Endothelial cell of umbilical vein (primary cell): Measurements from ENCODE around the gene FBXO7. TPM values are rescaled to one million over a fixed set of nuclear protein-coding genes. Genes with fewer than 3 reads are reported as not detected.

Source experiments
- BruUV-seq: library from RNA; stranded (reverse); fragments of 400-500 nt; replicated peaks from 2 replicates; lab custom pipeline; 2021; lab: Mats Ljungman, UMichigan
- CTCF ChIA-PET: fragments of 300-600, 350-600 bp; sonication (Branson Sonifier 250); formaldehyde crosslinking; loops from one replicate; lab custom pipeline; 2021; ENCODE audit warnings: antibody characterized with exemption, inconsistent platforms; lab: Charles Lee
- POLR2A ChIA-PET: fragments of 300-600, 350-600 bp; sonication (Branson Sonifier 250); formaldehyde crosslinking; loops from one replicate; lab custom pipeline; 2021; ENCODE audit warnings: antibody characterized with exemption, inconsistent platforms; lab: Charles Lee
- DNase-seq: peaks from one replicate; pipeline ENCODE4 v3.0.0-alpha.2; 2011; ENCODE audit warnings: low read depth, low spot score
- FAIRE-seq: peaks from 2 replicates; lab custom pipeline; 2011; peaks lifted over from hg19 to GRCh38; lab: Jason Lieb, UNC
- H2AFZ ChIP-seq: 2 replicates; pipeline ENCODE4 v1.6.0; 2012; ENCODE audit warnings: low read depth, low read length, control low read depth, inconsistent platforms
- H3K27ac ChIP-seq: 2 replicates; pipeline ENCODE4 v1.5.1; 2011; ENCODE audit warnings: low read depth, mild to moderate bottlenecking, control low read depth, low read length, moderate library complexity; ENCODE audit not compliant: insufficient read depth
- H3K27me3 ChIP-seq, 2 experiments: 2 replicates each; pipeline versions ENCODE4 v1.6.0 to v1.6.1; 2011; ENCODE audit warnings: low read length in 2 of 2, mixed read lengths in 1 of 2; ENCODE audit not compliant: control insufficient read depth in 2 of 2, insufficient read depth in 2 of 2
- H3K36me3 ChIP-seq, 2 experiments: 2 replicates in 1 of 2; 3 replicates in 1 of 2; pipeline ENCODE4 v1.5.1; 2011; ENCODE audit warnings: low read length in 2 of 2, mild to moderate bottlenecking in 1 of 2, moderate library complexity in 1 of 2; ENCODE audit not compliant: control insufficient read depth in 2 of 2, insufficient read depth in 2 of 2; ENCODE audit errors: extremely low read depth in 1 of 2
- H3K4me1 ChIP-seq: 3 replicates; pipeline ENCODE4 v1.5.1; 2011; ENCODE audit warnings: mild to moderate bottlenecking, low read length; ENCODE audit not compliant: control insufficient read depth, insufficient read depth; ENCODE audit errors: extremely low read depth
- H3K4me2 ChIP-seq: 2 replicates; pipeline ENCODE4 v1.6.1; 2011; ENCODE audit warnings: low read length, control low read depth, mixed read lengths; ENCODE audit not compliant: insufficient read depth
- H3K4me3 ChIP-seq, 3 experiments: fragments of 200-600 bp in 1 of 3; sonication (generic), shearing (Covaris generic) in 1 of 3; replicated peaks in 1 of 3; 2 replicates each; pipeline ENCODE4 v1.5.1; 2011 to 2016; ENCODE audit warnings: control low read depth in 3 of 3, low read length in 3 of 3, mild to moderate bottlenecking in 2 of 3, inconsistent platforms in 1 of 3, low read depth in 1 of 3, moderate library complexity in 1 of 3; ENCODE audit not compliant: insufficient read depth in 1 of 3
- H3K79me2 ChIP-seq: 2 replicates; pipeline ENCODE4 v1.6.0; 2012; ENCODE audit warnings: low read length, inconsistent platforms; ENCODE audit not compliant: control insufficient read depth, insufficient read depth
- H3K9ac ChIP-seq: replicated peaks from 2 replicates; pipeline ENCODE3; 2011; ENCODE audit warnings: low read length, control low read depth; ENCODE audit not compliant: insufficient read depth; ENCODE audit errors: extremely low read depth
- H3K9me1 ChIP-seq: replicated peaks from 3 replicates; pipeline ENCODE4 v1.6.0; 2011; ENCODE audit warnings: mild to moderate bottlenecking, low read length; ENCODE audit not compliant: control insufficient read depth, insufficient read depth; ENCODE audit errors: extremely low read depth
- H3K9me3 ChIP-seq: replicated peaks from 2 replicates; pipeline ENCODE4 v1.5.1; 2012; ENCODE audit warnings: low read length, inconsistent platforms; ENCODE audit not compliant: control insufficient read depth, insufficient read depth
- H4K20me1 ChIP-seq: replicated peaks from 2 replicates; pipeline ENCODE3; 2011; ENCODE audit warnings: mild to moderate bottlenecking, low read length; ENCODE audit not compliant: control insufficient read depth, insufficient read depth; ENCODE audit errors: extremely low read depth
- EZH2 ChIP-seq: IDR thresholded peaks from 2 replicates; pipeline ENCODE4 v1.6.1; 2012; ENCODE audit warnings: borderline replicate concordance, low read depth, mild to moderate bottlenecking, moderate library complexity, low read length, inconsistent platforms; ENCODE audit not compliant: severe bottlenecking
- FOS ChIP-seq: IDR thresholded peaks from 2 replicates; pipeline ENCODE4 v1.6.1; 2011; ENCODE audit warnings: mild to moderate bottlenecking, low read length, moderate library complexity, borderline replicate concordance; ENCODE audit not compliant: insufficient read depth
- GATA2 ChIP-seq: IDR thresholded peaks from 2 replicates; pipeline ENCODE4 v1.7.0; 2011; ENCODE audit warnings: low read depth, mild to moderate bottlenecking, moderate library complexity, mixed read lengths, low read length; ENCODE audit not compliant: insufficient read length, insufficient read depth
- JUN ChIP-seq: IDR thresholded peaks from 2 replicates; pipeline ENCODE4 v1.6.1; 2011; ENCODE audit warnings: borderline replicate concordance, low read depth; ENCODE audit not compliant: insufficient read length, insufficient read depth
- MAX ChIP-seq: IDR thresholded peaks from 2 replicates; pipeline ENCODE4 v1.6.1; 2011; ENCODE audit not compliant: insufficient read depth, insufficient read length
- MYC ChIP-seq: IDR thresholded peaks from one replicate; pipeline ENCODE4 v1.6.1; 2011; ENCODE audit warnings: mild to moderate bottlenecking, low read depth, low read length
- POLR2AphosphoS5 ChIP-seq: IDR thresholded peaks from 2 replicates; pipeline ENCODE4 v1.6.1; 2012; ENCODE audit warnings: low read depth, mild to moderate bottlenecking, control low read depth, low read length, moderate library complexity; ENCODE audit not compliant: insufficient read depth
- dilution Hi-C: fragments of 300-500 bp; cut with MboI; formaldehyde crosslinking; loops from one replicate; pipeline ENCODE4 v1.15.0; 2019; ENCODE audit warnings: low sequenced_read_pairs; ENCODE audit not compliant: extremely low pct_ligation_motif_present
- intact Hi-C: fragments of 100-400 bp; cut with micrococcal nuclease; formaldehyde crosslinking; loops from one replicate; pipeline ENCODE4 v1.10.0; 2022
- polyA plus RNA-seq, 4 experiments: library from polyadenylated mRNA; depleted of rRNA in 3 of 4; stranded (reverse) in 3 of 4; unstranded in 1 of 4; fragments of >200 nt; gene quantifications; 2 replicates each; pipeline versions ENCODE4 v1.2.1 to v1.2.3, GENCODE V29; 2011 to 2012; ENCODE audit warnings: missing spikeins in 1 of 4
- total RNA-seq: library from RNA; stranded (reverse); gene quantifications from 2 replicates; pipeline ENCODE4 v1.2.3, GENCODE V29; 2021
- TF ChIP-seq, protein P1 (sequence below), 2 donors: IDR thresholded peaks; 1 replicate in 1 of 2; 2 replicates in 1 of 2; pipeline ENCODE4 v1.5.1; 2011; ENCODE audit warnings: low read length in 2 of 2, mild to moderate bottlenecking in 2 of 2, moderate library complexity in 2 of 2, control low read depth in 1 of 2, inconsistent platforms in 1 of 2, low read depth in 1 of 2; ENCODE audit not compliant: insufficient read depth in 1 of 2; ENCODE audit errors: extremely low read depth in 1 of 2

The FBXO7 gene
- total and polyA plus RNA-seq, 2 donors (not counting 3 experiments of a cell fraction or from before 2014, with no cell fraction given) = 81.1 to 112 TPM

GRCh38 chr22:32531931-32532819 is 57.6 kb downstream of the FBXO7 start:
- Histone ChIP-seq H3K36me3 (no peaks in the 10 kb centered on the region), H3K4me1 (peaks cover 3% of the 10 kb centered on the region), H3K79me2 (no peaks in the 10 kb centered on the region), H2AFZ (no peak overlapping the region), H3K9ac (no peak overlapping the region), H3K27ac (no peak overlapping the region), H4K20me1 (no peaks in the 10 kb centered on the region), H3K4me2 (no peak overlapping the region), H3K4me3 (no peak overlapping the region), H3K9me1 (no peaks in the 10 kb centered on the region), H3K9me3 (no peaks in the 10 kb centered on the region), H3K27me3 (no peaks in the 10 kb centered on the region)
- ChIA-PET CTCF (interaction anchor here (0.7 to 1.3 kb wide), 4 partner anchors 11 to 517 kb away, joined by 3 to 6 read pairs (median 3); no protein-coding TSS in a partner anchor), POLR2A (interaction anchor here (0.5 kb wide), 1 partner anchor 102 kb away, joined by 3 read pairs; no protein-coding TSS in a partner anchor)
- DNase-seq (peak; percentile 8), FAIRE-seq (no peak)
- no peak for TF ChIP-seq MAX
- no peak for TF ChIP-seq EZH2
- TF ChIP-seq JUN = no peak
- TF ChIP-seq GATA2 = no peak
- TF ChIP-seq POLR2AphosphoS5 = no peak
- TF ChIP-seq, protein P1, sequence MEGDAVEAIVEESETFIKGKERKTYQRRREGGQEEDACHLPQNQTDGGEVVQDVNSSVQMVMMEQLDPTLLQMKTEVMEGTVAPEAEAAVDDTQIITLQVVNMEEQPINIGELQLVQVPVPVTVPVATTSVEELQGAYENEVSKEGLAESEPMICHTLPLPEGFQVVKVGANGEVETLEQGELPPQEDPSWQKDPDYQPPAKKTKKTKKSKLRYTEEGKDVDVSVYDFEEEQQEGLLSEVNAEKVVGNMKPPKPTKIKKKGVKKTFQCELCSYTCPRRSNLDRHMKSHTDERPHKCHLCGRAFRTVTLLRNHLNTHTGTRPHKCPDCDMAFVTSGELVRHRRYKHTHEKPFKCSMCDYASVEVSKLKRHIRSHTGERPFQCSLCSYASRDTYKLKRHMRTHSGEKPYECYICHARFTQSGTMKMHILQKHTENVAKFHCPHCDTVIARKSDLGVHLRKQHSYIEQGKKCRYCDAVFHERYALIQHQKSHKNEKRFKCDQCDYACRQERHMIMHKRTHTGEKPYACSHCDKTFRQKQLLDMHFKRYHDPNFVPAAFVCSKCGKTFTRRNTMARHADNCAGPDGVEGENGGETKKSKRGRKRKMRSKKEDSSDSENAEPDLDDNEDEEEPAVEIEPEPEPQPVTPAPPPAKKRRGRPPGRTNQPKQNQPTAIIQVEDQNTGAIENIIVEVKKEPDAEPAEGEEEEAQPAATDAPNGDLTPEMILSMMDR (IDR thresholded peaks at IDR 0.05; ENCODE audit: extremely low read depth in 1 of 2, insufficient read depth in 1 of 2, low read depth in 1 of 2, low read length in 2 of 2) = no peak
- no peak for TF ChIP-seq FOS
- no peak for TF ChIP-seq MYC
- dilution Hi-C loops = no loop called here
- BruUV-seq = no TSS peak
- intact Hi-C loops = no loop called here
